PC-3 (cell line): ENCODE measurements around the gene LSP1. TPM values are rescaled to one million over a fixed set of nuclear protein-coding genes. Genes with fewer than 3 reads are reported as not detected.

Source experiments
- ATAC-seq: fragments of 200-7000 bp; cut with Tn5 transposase; 2 replicates; pipeline ENCODE4 v1.9.1; 2020; ENCODE audit warnings: mild to moderate bottlenecking, moderate library complexity
- BruUV-seq: library from RNA; stranded (reverse); fragments of 400-500 nt; replicated peaks from 2 replicates; lab custom pipeline; 2021; lab: Mats Ljungman, UMichigan
- CTCF ChIA-PET: fragments of 300-600 bp; sonication (Branson Sonifier 250); formaldehyde crosslinking; loops from one replicate; lab custom pipeline; 2022; ENCODE audit warnings: antibody characterized with exemption; lab: Charles Lee
- POLR2A ChIA-PET: fragments of 300-600 bp; sonication (Branson Sonifier 250); formaldehyde crosslinking; loops from one replicate; lab custom pipeline; 2022; ENCODE audit warnings: antibody characterized with exemption; ENCODE audit not compliant: unreplicated experiment; lab: Charles Lee
- DNase-seq: peaks from one replicate; pipeline ENCODE4 v3.0.0-alpha.2; 2015
- H2AFZ ChIP-seq: fragments of 300-600 bp; sonication (generic); 2 replicates; pipeline ENCODE4 v1.6.0; 2016; ENCODE audit warnings: antibody characterized with exemption, low read length
- H3F3A ChIP-seq: fragments of 300-600 bp; sonication (generic); one replicate; pipeline ENCODE4 v1.6.0; 2017; ENCODE audit warnings: antibody characterized with exemption, low read length, control low read depth, mild to moderate bottlenecking; ENCODE audit not compliant: unreplicated experiment
- H3K27ac ChIP-seq: fragments of 300-600 bp; sonication (generic); 2 replicates; pipeline ENCODE4 v1.5.1; 2016; ENCODE audit warnings: mild to moderate bottlenecking, low read length
- H3K27me3 ChIP-seq: fragments of 300-600 bp; sonication (generic); 2 replicates; pipeline ENCODE4 v1.6.1; 2016; ENCODE audit warnings: low read length, mixed read lengths
- H3K36me3 ChIP-seq: fragments of 300-600 bp; sonication (generic); 2 replicates; pipeline ENCODE4 v1.6.1; 2016; ENCODE audit warnings: low read depth, mixed run types, low read length, mixed read lengths
- H3K4me1 ChIP-seq: fragments of 300-600 bp; sonication (generic); 2 replicates; pipeline ENCODE4 v1.5.1; 2016; ENCODE audit warnings: low read length; ENCODE audit not compliant: insufficient read depth
- H3K4me2 ChIP-seq: fragments of 300-600 bp; sonication (generic); 2 replicates; pipeline ENCODE4 v1.6.0; 2016; ENCODE audit warnings: low read length
- H3K4me3 ChIP-seq: fragments of 300-600 bp; sonication (generic); 2 replicates; pipeline ENCODE4 v1.5.1; 2016; ENCODE audit warnings: mild to moderate bottlenecking, low read length, mixed read lengths
- H3K79me2 ChIP-seq: fragments of 300-600 bp; sonication (generic); 2 replicates; pipeline ENCODE4 v1.6.1; 2017; ENCODE audit warnings: low read length, mixed read lengths
- H3K9ac ChIP-seq: fragments of 300-600 bp; sonication (generic); 2 replicates; pipeline ENCODE4 v1.6.0; 2016; ENCODE audit warnings: mild to moderate bottlenecking, low read length
- H3K9me2 ChIP-seq: fragments of 300-600 bp; sonication (generic); replicated peaks from 2 replicates; pipeline ENCODE4 v1.6.1; 2016; ENCODE audit warnings: mixed run types, low read length, mixed read lengths
- H3K9me3 ChIP-seq: fragments of 300-600 bp; sonication (generic); 2 replicates; pipeline ENCODE4 v1.6.1; 2016; ENCODE audit warnings: low read length, mixed read lengths
- H4K20me1 ChIP-seq: fragments of 300-600 bp; sonication (generic); 2 replicates; pipeline ENCODE4 v1.6.1; 2016; ENCODE audit warnings: low read length, mixed read lengths
- CTCF ChIP-seq: fragments of 300-600 bp; sonication (generic); conservative IDR thresholded peaks from 2 replicates; pipeline ENCODE4 v1.5.1; 2017; ENCODE audit warnings: antibody characterized with exemption, low read depth, mild to moderate bottlenecking, low read length
- EZH2 ChIP-seq: fragments of 300-600 bp; sonication (generic); IDR thresholded peaks from one replicate; pipeline ENCODE4 v1.6.1; 2017; ENCODE audit warnings: antibody characterized with exemption, mild to moderate bottlenecking, low read length; ENCODE audit not compliant: unreplicated experiment
- EZH2phosphoT487 ChIP-seq: fragments of 300-600 bp; sonication (generic); IDR thresholded peaks from 2 replicates; pipeline ENCODE4 v1.6.1; 2018; ENCODE audit warnings: mild to moderate bottlenecking, antibody characterized with exemption, low read length, borderline replicate concordance
- intact Hi-C: fragments of 100-400 bp; cut with micrococcal nuclease; formaldehyde crosslinking; loops from 2 replicates; pipeline ENCODE4 v1.9.0; 2023
- total RNA-seq: library from RNA; depleted of rRNA; stranded (reverse); fragments of >200 nt; gene quantifications from 2 replicates; pipeline ENCODE4 v1.2.3, GENCODE V29; 2014

The LSP1 gene
- total RNA-seq, 1 experiment from 2014 or later, result not detected

GRCh38 chr11:1854949-1855885 lies 2.3 kb downstream of the LSP1 start:
- no peaks in the 10 kb centered on the region for H3K27me3 ChIP-seq
- H3K36me3 ChIP-seq, result no peaks in the 10 kb centered on the region
- H3K79me2 ChIP-seq, result no peaks in the 10 kb centered on the region
- POLR2A ChIA-PET, result no interaction called here
- no peak overlapping the region for H2AFZ ChIP-seq
- no TSS peak for BruUV-seq
- ATAC-seq (no peak), DNase-seq (no peak)
- intact Hi-C loops, result no loop called here
- CTCF ChIA-PET, result no interaction called here
- no peak overlapping the region for H3K27ac ChIP-seq
- no peak overlapping the region for H3K9ac ChIP-seq
- no peaks in the 10 kb centered on the region for H3K9me2 ChIP-seq
- no peak overlapping the region for H3K4me2 ChIP-seq
- H3K4me1 ChIP-seq, result no peaks in the 10 kb centered on the region
- no peaks in the 10 kb centered on the region for H4K20me1 ChIP-seq
- H3F3A ChIP-seq, result no peaks in the 10 kb centered on the region
- H3K9me3 ChIP-seq, result no peaks in the 10 kb centered on the region
- no peak for TF ChIP-seq EZH2phosphoT487
- no peak for TF ChIP-seq EZH2
- no peak for TF ChIP-seq CTCF
- H3K4me3 ChIP-seq, result no peak overlapping the region

GRCh38 chr11:1855886-1856265 lies 3.0 kb downstream of the LSP1 start:
- H3K27ac ChIP-seq, result no peak overlapping the region
- no peak overlapping the region for H3K9ac ChIP-seq
- POLR2A ChIA-PET, result no interaction called here
- BruUV-seq, result no TSS peak
- no peaks in the 10 kb centered on the region for H3K79me2 ChIP-seq
- no peaks in the 10 kb centered on the region for H3K9me2 ChIP-seq
- no peaks in the 10 kb centered on the region for H3K27me3 ChIP-seq
- H3F3A ChIP-seq, result no peaks in the 10 kb centered on the region
- no peaks in the 10 kb centered on the region for H3K9me3 ChIP-seq
- H3K4me3 ChIP-seq, result no peak overlapping the region
- no peaks in the 10 kb centered on the region for H3K4me1 ChIP-seq
- no peaks in the 10 kb centered on the region for H3K36me3 ChIP-seq
- H2AFZ ChIP-seq, result no peak overlapping the region
- no peak for ATAC-seq
- no peaks in the 10 kb centered on the region for H4K20me1 ChIP-seq
- TF ChIP-seq CTCF (no peak), EZH2phosphoT487 (no peak), EZH2 (no peak)
- CTCF ChIA-PET, result no interaction called here
- DNase-seq, result no peak
- intact Hi-C loops, result no loop called here
- H3K4me2 ChIP-seq, result no peak overlapping the region
